IPS-15b (cell line): ENCODE results near the gene DYNC2I2.

ENCODE experiments used
- H3K27me3 ChIP-seq: one replicate; pipeline ENCODE4 v1.6.1; 2013; ENCODE audit warnings: low read length; ENCODE audit not compliant: control insufficient read depth, insufficient read depth
- H3K36me3 ChIP-seq: one replicate; pipeline ENCODE4 v1.6.1; 2013; ENCODE audit warnings: low read length; ENCODE audit not compliant: control insufficient read depth, insufficient read depth
- H3K4me1 ChIP-seq: one replicate; pipeline ENCODE4 v1.6.1; 2013; ENCODE audit warnings: mild to moderate bottlenecking, low read length; ENCODE audit not compliant: control insufficient read depth, insufficient read depth
- H3K4me3 ChIP-seq: one replicate; pipeline ENCODE4 v1.5.1; 2013; ENCODE audit warnings: low read depth, low read length
- H3K9ac ChIP-seq: one replicate; pipeline ENCODE4 v1.6.1; 2013; ENCODE audit warnings: low read depth, mild to moderate bottlenecking, low read length
- H3K9me3 ChIP-seq: one replicate; pipeline ENCODE4 v1.6.1; 2013; ENCODE audit warnings: mild to moderate bottlenecking, low read length; ENCODE audit not compliant: control insufficient read depth, insufficient read depth

The DYNC2I2 gene

GRCh38 chr9:128643519-128644300 lies 12.9 kb downstream of the DYNC2I2 start:
- H3K4me1 ChIP-seq = no peaks in the 10 kb centered on the region

GRCh38 chr9:128642675-128643245 lies 13.9 kb downstream of the DYNC2I2 start:
- no peaks in the 10 kb centered on the region for H3K4me1 ChIP-seq
- H3K27me3 ChIP-seq = no peaks in the 10 kb centered on the region
- H3K4me3 ChIP-seq = no peak overlapping the region
- H3K9ac ChIP-seq = no peak overlapping the region
- H3K36me3 ChIP-seq = peaks cover 6% of the 10 kb centered on the region
- no peaks in the 10 kb centered on the region for H3K9me3 ChIP-seq

More at GRCh38 chr9:128643519-128644300, 12.9 kb downstream of the DYNC2I2 start:
- Histone ChIP-seq H3K4me3 (no peak overlapping the region), H3K9ac (no peak overlapping the region), H3K9me3 (no peaks in the 10 kb centered on the region), H3K36me3 (peaks cover 4% of the 10 kb centered on the region), H3K27me3 (no peaks in the 10 kb centered on the region)

- Histone ChIP-seq H3K27me3 (no peaks in the 10 kb centered on the region), H3K9me3 (no peaks in the 10 kb centered on the region), H3K4me3 (no peak overlapping the region), H3K9ac (no peak overlapping the region), H3K4me1 (no peaks in the 10 kb centered on the region), H3K36me3 (peaks cover 19% of the 10 kb centered on the region)
Measured at GRCh38 chr9:128640603-128641002, 16.0 kb downstream of the DYNC2I2 start.

GRCh38 chr9:128638580-128638979 lies 18.1 kb downstream of the DYNC2I2 start:
- Histone ChIP-seq H3K9me3 (no peaks in the 10 kb centered on the region), H3K27me3 (no peaks in the 10 kb centered on the region), H3K9ac (no peak overlapping the region), H3K36me3 (peaks cover 32% of the 10 kb centered on the region), H3K4me1 (no peaks in the 10 kb centered on the region), H3K4me3 (no peak overlapping the region)

GRCh38 chr9:128637656-128638055 lies 19.0 kb downstream of the DYNC2I2 start:
- H3K36me3 ChIP-seq = peaks cover 41% of the 10 kb centered on the region
- no peaks in the 10 kb centered on the region for H3K9me3 ChIP-seq
- H3K4me3 ChIP-seq = no peak overlapping the region
- H3K9ac ChIP-seq = no peak overlapping the region
- H3K27me3 ChIP-seq = no peaks in the 10 kb centered on the region
- no peaks in the 10 kb centered on the region for H3K4me1 ChIP-seq

- Histone ChIP-seq H3K27me3 (no peaks in the 10 kb centered on the region), H3K36me3 (peaks cover 50% of the 10 kb centered on the region), H3K4me1 (no peaks in the 10 kb centered on the region), H3K4me3 (no peak overlapping the region), H3K9ac (no peak overlapping the region), H3K9me3 (no peaks in the 10 kb centered on the region)
Measured at GRCh38 chr9:128636556-128637530, 19.8 kb downstream of the DYNC2I2 start.

GRCh38 chr9:128636024-128636390 lies 20.6 kb downstream of the DYNC2I2 start:
- Histone ChIP-seq H3K9me3 (no peaks in the 10 kb centered on the region), H3K4me3 (no peak overlapping the region), H3K27me3 (no peaks in the 10 kb centered on the region), H3K4me1 (no peaks in the 10 kb centered on the region), H3K9ac (peak overlapping the region; percentile 26), H3K36me3 (peaks cover 51% of the 10 kb centered on the region)

GRCh38 chr9:128635266-128636023 lies 21.2 kb downstream of the DYNC2I2 start:
- H3K4me1 ChIP-seq = no peaks in the 10 kb centered on the region
- no peaks in the 10 kb centered on the region for H3K27me3 ChIP-seq
- H3K9me3 ChIP-seq = no peaks in the 10 kb centered on the region
- H3K4me3 ChIP-seq = no peak overlapping the region
- H3K9ac ChIP-seq = no peak overlapping the region
- peaks cover 50% of the 10 kb centered on the region for H3K36me3 ChIP-seq

GRCh38 chr9:128634651-128635262 lies 21.9 kb downstream of the DYNC2I2 start:
- Histone ChIP-seq H3K27me3 (no peaks in the 10 kb centered on the region), H3K9ac (no peak overlapping the region), H3K4me1 (no peaks in the 10 kb centered on the region), H3K36me3 (peaks cover 53% of the 10 kb centered on the region), H3K9me3 (no peaks in the 10 kb centered on the region), H3K4me3 (no peak overlapping the region)

- Histone ChIP-seq H3K4me3 (no peak overlapping the region), H3K4me1 (no peaks in the 10 kb centered on the region), H3K36me3 (peaks cover 53% of the 10 kb centered on the region), H3K9ac (no peak overlapping the region), H3K27me3 (no peaks in the 10 kb centered on the region), H3K9me3 (no peaks in the 10 kb centered on the region)
Measured at GRCh38 chr9:128634111-128634510, 22.5 kb downstream of the DYNC2I2 start.

- H3K9me3 ChIP-seq = no peaks in the 10 kb centered on the region
- no peak overlapping the region for H3K4me3 ChIP-seq
- H3K4me1 ChIP-seq = no peaks in the 10 kb centered on the region
- H3K36me3 ChIP-seq = peaks cover 56% of the 10 kb centered on the region
- no peaks in the 10 kb centered on the region for H3K27me3 ChIP-seq
- H3K9ac ChIP-seq = no peak overlapping the region
Measured at GRCh38 chr9:128633601-128634000, 23.0 kb downstream of the DYNC2I2 start.
